Panc1 (cell line): Measurements from ENCODE around the gene RTCB.

Experiments
- POLR2AphosphoS5 ChIP-seq: IDR thresholded peaks from 2 replicates; pipeline ENCODE4 v1.6.1; 2012; ENCODE audit warnings: mild to moderate bottlenecking, low read depth, low read length, moderate library complexity
- SIN3A ChIP-seq: IDR thresholded peaks from 2 replicates; pipeline ENCODE4 v1.6.1; 2012; ENCODE audit warnings: low read depth, mild to moderate bottlenecking, low read length, moderate library complexity, borderline replicate concordance; ENCODE audit not compliant: insufficient read depth
- TF ChIP-seq, protein P1 (sequence below): fragments of 450-650 bp; IDR thresholded peaks from 2 replicates; pipeline ENCODE4 v1.5.1; 2017; ENCODE audit warnings: mild to moderate bottlenecking
- TF ChIP-seq, protein P2 (sequence below), 2 experiments: IDR thresholded peaks; 2 replicates each; pipeline ENCODE4 v1.6.1; 2011 to 2012; ENCODE audit warnings: low read depth in 2 of 2, control low read depth in 1 of 2, low read length in 1 of 2, mild to moderate bottlenecking in 1 of 2, moderate library complexity in 1 of 2; ENCODE audit not compliant: insufficient read depth in 1 of 2

DNA sequence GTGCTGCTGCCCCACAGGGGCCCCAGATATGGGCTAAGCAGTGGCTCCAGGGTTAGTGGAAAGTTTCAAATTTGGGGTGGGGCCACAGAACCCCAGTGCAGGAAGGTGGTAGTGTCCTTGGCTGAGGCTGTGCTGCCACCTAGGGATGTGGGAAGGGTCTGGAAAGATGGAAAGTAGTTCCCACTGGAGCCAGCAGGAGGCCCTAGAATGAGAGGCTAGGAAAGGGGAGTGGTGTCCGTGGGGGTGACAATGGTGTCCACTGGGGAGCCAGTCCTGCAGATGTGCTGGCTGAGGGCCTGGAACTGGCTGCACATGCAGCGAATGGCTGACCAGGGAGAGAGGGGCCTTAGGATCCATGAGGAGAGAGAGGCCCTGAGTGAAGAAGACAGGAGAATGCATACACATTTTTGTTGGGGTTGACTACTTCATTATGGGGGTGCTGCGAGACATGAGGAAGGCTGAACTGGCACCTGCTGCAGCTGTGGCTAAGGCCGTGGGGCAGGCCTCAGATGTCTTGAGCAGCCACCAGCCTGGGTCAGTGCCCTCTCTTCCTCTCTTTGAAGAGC is 33.3 kb downstream of the RTCB start:
- TF ChIP-seq, protein P1, sequence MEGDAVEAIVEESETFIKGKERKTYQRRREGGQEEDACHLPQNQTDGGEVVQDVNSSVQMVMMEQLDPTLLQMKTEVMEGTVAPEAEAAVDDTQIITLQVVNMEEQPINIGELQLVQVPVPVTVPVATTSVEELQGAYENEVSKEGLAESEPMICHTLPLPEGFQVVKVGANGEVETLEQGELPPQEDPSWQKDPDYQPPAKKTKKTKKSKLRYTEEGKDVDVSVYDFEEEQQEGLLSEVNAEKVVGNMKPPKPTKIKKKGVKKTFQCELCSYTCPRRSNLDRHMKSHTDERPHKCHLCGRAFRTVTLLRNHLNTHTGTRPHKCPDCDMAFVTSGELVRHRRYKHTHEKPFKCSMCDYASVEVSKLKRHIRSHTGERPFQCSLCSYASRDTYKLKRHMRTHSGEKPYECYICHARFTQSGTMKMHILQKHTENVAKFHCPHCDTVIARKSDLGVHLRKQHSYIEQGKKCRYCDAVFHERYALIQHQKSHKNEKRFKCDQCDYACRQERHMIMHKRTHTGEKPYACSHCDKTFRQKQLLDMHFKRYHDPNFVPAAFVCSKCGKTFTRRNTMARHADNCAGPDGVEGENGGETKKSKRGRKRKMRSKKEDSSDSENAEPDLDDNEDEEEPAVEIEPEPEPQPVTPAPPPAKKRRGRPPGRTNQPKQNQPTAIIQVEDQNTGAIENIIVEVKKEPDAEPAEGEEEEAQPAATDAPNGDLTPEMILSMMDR = peak; percentile 78
- no peak for TF ChIP-seq POLR2AphosphoS5
- TF ChIP-seq, protein P2, sequence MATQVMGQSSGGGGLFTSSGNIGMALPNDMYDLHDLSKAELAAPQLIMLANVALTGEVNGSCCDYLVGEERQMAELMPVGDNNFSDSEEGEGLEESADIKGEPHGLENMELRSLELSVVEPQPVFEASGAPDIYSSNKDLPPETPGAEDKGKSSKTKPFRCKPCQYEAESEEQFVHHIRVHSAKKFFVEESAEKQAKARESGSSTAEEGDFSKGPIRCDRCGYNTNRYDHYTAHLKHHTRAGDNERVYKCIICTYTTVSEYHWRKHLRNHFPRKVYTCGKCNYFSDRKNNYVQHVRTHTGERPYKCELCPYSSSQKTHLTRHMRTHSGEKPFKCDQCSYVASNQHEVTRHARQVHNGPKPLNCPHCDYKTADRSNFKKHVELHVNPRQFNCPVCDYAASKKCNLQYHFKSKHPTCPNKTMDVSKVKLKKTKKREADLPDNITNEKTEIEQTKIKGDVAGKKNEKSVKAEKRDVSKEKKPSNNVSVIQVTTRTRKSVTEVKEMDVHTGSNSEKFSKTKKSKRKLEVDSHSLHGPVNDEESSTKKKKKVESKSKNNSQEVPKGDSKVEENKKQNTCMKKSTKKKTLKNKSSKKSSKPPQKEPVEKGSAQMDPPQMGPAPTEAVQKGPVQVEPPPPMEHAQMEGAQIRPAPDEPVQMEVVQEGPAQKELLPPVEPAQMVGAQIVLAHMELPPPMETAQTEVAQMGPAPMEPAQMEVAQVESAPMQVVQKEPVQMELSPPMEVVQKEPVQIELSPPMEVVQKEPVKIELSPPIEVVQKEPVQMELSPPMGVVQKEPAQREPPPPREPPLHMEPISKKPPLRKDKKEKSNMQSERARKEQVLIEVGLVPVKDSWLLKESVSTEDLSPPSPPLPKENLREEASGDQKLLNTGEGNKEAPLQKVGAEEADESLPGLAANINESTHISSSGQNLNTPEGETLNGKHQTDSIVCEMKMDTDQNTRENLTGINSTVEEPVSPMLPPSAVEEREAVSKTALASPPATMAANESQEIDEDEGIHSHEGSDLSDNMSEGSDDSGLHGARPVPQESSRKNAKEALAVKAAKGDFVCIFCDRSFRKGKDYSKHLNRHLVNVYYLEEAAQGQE (IDR thresholded peaks at IDR 0.05; ENCODE audit: insufficient read depth in 1 of 2, low read depth in 2 of 2, low read length in 1 of 2) = no peak
- TF ChIP-seq SIN3A = no peak
